ENCODE results near the gene STX16. TPM values are rescaled to one million over a fixed set of nuclear protein-coding genes. Genes with fewer than 3 reads are reported as not detected.

The STX16 gene
- total RNA-seq, 1 experiment from 2014 or later = 21.4 TPM

DNA sequence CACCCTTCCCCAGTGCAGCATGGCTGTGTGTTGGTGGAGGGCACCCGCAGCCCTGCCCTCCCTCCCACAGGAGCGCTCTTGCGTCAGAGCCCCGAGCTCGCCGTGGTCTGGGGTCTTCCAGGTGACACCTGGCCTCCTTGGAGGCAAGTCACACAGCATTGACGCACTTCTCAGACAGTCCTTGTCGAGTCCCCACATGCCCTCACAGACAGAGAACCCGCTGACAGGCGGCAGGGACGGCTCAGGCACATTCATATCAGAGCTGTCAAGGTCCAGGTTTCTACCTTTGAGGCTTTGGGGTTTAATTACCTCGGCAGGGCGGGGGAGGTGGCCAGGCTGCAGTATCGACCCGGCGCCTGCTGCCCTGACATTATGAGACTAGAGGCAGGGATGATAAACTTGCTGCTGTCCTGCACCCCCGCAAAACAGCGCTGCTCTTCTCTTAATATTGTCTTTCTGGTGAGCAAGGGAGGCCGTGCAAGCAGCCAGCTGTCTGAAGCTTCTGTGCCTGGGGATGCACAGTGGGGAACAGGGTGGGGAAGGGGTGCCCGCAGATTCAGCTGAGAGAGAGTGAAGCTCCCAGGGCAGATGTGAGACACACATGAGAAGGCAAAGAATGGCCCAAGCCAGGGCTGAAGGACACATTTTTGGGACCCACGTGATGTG lies 46.3 kb downstream of the STX16 start:
- no peak for DNase-seq (ENCODE audit: low read depth)

GRCh38 chr20:58697867-58698703 lies 47.0 kb downstream of the STX16 start:
- no peak for DNase-seq (ENCODE audit: low read depth)

DNA sequence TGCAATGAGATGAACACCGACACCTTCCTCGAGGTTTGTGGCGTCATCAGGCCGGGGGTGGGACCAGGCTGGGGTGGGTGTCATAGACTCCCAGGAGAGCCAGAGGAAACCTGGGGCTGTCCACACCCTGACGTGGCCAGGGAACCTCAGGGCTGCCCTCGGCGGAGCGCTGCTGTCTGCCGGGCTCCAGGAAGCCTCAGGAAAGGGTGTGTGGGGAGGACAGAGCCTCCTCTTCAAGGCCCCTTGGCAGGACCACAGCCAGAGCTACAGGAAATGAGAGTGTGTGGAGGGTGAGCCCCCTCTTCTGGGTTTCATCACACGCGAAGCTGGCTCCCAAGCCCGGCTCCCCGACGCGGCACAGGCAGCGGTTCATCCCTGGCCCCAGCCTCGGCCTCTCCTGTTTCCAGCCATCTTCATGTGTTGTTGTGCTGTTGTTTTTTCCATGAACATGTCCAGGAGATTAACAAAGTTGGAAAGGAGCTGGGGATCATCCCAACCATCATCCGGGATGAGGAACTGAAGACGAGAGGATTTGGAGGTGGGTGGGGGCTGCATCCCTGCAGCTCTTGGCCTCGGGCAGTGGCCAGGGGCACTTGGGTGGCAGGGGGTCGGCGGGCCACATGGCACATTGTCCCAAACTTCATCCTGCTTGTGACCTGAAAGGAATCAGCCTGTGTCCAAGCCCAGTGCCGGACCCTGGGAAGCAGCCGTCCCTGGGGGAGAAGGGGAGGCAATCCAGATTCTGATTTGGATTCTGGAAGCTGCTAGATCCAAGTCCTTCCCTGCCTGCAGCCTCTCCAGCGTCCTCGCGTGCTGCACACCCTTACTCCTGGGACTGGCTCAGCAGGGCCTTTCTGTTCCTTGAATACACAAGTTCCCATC lies 47.9 kb downstream of the STX16 start:
- no peak for DNase-seq (ENCODE audit: low read depth)

DNA sequence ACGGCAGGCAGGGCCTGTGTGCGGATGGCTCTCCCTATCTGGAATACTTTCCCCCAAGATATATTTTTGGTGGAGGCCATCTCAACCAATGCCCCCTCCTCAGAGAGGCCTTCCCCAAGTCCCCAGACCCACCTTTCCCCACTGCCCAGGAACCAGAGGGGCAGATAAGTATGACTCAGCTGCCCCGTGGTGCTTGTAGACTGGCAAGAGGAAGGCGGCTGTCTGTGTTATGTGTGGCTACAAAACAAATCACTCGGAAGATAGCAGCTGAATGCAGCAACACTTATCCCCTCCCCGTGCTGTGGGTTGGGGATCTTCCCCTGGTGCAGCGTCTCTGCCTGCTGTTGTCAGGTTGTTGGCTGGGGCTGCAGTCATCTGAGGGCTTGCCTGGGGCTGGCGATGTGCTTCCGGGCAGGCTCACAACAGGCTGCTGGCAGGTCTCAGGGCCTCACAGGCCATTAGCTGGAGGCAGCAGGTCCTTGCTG lies 48.6 kb downstream of the STX16 start:
- no peak for DNase-seq (ENCODE audit: low read depth)

GRCh38 chr20:58700121-58700821 lies 49.2 kb downstream of the STX16 start:
- DNase-seq (ENCODE audit: low read depth) = no peak

- DNase-seq (ENCODE audit: low read depth) = no peak
These were observed 49.7 kb downstream of the STX16 start for GRCh38 chr20:58700823-58701222.

DNA sequence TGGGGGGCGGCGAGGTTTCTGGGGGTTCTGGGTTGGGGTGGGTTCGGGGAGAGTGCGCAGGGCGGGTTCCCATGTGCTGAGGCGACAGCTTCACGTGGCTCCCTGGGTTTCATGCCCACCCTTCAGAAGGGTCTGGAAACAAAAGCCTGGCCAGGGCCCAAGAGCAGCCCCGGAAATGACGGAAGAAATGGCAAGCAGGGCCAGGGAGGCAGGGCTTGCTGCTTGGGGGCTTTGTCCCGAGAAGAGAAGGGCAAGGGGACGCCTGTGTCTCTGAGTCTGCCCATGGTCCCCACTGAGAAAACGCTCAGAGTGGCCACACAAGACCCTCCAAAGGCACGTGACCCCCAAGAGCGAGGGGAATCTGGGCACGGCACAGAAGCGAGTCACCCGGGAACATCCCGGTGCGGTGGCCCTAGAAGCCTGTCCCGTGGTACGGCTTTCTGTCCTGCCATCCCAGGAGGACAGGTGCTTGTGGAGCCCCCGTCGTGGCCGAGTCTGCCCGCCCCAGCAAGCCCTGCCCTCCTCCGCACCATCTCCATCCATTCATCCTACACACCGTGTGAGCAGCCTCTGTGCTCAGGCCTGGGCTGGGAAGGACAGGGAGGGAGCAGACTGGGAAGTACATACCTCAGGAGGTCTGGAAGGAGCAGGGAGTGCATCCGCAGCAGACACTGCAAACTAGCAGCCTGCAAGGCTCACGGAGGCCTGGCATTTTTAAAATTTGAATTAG lies 50.5 kb downstream of the STX16 start:
- DNase-seq (ENCODE audit: low read depth) = no peak

DNA sequence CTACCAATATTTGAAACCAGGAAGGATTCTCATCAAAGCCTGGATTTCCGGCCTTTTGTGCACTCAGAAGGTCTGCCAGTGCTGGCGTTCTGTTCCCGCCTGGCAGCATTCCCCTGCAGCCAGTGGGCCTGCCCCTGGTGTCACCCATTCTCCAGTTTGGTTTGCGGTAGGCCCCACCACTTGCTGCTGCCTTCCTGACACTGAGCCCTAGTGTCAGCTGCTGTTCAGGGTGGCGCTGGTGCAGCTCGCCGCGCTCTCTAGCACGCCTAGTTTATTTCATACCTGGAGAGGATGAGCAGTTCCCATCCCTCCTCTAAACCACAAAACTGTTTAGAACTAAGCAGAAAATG lies 51.1 kb downstream of the STX16 start:
- DNase-seq (ENCODE audit: low read depth) = no peak

DNA sequence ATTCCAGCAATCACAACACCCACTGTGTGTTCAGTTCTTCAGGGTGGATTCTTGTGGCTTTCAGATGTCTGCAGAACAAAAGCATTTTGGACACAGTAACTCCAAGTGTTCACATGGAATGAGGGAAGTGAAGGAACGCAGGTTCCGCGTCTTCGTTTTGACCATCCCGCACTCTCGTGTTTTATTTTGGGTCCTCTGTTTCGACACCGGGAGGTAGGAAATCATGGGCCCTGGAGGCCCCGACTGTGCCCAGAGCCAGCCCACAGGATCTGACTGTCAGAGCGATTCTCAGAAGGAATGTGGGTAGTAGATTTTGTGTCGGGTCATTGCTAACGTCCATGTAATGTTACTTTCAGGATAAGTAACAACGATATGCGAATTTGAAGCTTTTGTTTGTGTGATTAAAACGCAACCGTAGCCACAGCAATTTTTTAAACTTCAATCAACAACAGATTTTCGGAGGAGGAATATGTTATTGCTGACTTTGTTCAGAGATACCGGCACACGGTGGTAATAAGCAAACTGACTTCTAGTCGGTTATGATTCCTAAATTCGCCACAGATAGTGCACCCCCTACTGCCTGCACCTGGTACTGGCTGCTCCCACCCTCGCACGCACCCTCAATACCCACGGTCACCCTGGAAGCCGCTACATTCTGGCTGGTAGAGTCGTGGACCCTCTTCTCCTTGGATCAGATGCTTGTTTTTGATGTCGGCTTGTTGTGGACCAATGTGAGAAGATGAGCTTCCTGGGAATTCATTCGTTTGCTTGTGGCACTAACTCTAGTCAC lies 52.0 kb downstream of the STX16 start:
- no peak for DNase-seq (ENCODE audit: low read depth)

GRCh38 chr20:58703765-58704371 lies 52.8 kb downstream of the STX16 start:
- DNase-seq (ENCODE audit: low read depth) = no peak

GRCh38 chr20:58705208-58705926 lies 54.3 kb downstream of the STX16 start:
- no peak for DNase-seq (ENCODE audit: low read depth)

GRCh38 chr20:58706150-58706892 lies 55.2 kb downstream of the STX16 start:
- no peak for DNase-seq (ENCODE audit: low read depth)

DNA sequence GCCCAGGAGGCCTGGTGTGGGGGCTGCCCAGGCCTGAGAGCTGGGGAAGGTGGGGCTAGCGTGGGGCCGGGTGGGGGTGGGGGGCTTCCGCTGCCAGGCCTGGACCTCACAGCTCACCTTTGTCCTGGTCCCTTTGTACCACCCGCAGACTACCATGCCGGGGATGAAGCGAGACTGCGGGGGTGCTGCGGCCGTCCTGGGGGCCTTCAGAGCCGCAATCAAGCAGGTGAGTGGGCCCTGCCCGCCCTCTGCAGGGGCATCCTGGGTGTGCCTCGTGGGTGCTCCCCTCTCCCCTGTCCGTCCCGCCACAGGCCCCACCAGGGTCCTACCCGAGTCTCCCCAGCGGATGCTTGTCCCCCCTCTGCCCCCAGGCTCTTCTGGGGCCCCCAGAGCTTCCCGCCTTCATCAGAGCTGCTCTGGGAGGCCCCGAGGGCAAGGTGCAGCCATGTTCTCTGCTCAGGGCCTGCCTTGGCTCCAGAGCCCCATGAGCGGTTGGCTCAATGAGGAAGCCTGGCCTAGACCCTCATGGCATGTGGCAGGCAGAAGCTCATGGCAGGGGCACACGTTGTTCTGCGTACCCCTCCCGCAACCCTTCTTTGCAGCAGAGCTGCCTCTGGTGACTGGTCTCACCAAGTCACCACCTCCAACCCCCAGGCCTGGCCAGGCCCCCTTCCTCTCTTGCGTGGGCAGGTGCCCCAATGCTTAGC lies 56.0 kb downstream of the STX16 start:
- no peak for DNase-seq (ENCODE audit: low read depth)

DNA sequence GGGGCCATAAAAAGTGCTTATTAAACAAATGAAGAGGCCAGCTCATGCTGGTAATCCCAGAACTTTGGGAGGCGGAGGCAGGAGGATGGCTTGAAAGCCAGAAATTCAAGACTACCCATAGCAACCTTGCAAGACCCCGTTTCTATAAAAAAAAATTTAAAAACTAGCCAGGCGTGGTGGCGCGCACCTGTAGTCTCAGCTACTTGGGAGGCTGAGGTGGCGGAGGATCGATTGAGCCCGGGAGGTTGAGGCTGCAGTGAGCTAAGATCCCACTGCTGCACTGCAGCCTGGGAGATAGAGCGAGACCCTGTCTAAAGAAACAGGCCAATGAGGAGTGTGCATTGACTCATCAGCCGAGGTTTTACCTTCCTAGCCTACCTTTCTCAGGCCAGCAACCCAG lies 56.7 kb downstream of the STX16 start:
- DNase-seq (ENCODE audit: low read depth) = no peak

DNA sequence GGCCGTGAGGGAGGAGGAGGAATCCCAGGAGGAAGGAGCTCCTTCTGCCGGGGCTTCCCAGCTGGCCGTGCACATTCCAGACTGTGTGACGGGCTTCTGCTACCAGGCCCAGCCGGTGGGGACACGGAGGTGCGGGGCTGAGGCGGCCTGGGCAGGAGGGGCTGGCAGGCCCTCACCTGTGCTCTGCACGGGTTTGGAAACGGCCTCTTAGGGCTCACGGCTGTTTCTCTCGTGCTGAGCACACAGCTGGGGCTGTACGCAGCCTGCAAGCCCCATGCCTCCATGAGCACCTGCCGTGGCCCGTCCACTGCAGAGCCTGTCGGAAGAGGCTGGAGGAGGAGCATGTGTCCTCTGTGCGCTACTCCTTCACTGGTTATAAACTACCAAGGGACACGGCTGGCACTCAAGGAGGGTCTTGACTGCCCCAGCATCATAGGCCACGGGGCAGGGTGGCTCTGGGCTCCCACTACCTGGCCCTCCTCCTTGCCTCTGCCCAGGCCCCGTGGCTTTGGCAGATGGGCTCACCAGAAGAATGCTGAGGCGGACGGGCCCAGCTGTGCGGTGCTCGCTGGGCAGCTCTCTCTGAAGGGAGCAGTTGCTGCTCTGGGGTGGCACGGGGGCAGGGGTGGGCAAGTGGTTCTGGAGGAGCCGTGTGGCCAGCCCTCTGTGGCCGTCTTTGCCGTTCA lies 57.3 kb downstream of the STX16 start:
- DNase-seq (ENCODE audit: low read depth) = no peak

DNA sequence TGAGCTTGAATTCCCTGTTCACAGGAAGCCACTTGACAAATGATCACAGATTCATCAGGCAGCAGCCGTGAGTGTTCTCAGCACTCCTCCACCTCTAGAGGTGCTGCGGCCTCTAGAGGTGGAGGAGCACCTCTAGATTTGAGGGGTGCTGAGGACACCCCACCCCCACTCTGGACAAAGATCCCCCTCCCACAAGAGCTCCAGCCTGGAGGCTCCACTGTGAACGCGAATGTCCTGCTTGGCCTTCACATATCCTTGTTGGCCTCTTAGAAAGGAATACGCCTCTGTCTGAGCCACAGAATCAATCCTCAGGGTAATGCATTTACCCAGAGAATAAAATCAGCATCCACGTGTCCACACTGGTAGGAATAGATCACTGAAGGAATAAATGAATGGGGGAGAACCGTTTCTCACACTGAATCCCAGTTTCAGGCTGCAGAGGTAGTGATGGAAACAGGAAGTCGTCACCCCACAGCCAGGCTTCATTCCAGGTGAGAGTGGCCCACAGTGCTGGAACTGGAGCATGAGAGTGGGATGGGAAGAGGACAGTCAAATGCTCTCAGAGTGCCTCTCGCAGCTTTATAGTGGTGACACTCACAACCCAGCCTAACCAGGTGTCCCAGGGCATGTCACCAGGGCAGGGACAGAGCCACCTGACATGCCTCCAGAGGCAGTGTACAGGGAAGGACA lies 58.1 kb downstream of the STX16 start:
- DNase-seq (ENCODE audit: low read depth) = no peak

All from HT1080 (cell line).